Measurements from ENCODE around the gene PPP1R12A.

The PPP1R12A gene

GRCh38 chr12:79763766-79764452 is 171.0 kb downstream of the PPP1R12A start:
- DNase-seq: no peak

- no peak for DNase-seq
Observed at GRCh38 chr12:79761341-79761740, 173.6 kb downstream of the PPP1R12A start.

GRCh38 chr12:79747274-79747673 is 187.6 kb downstream of the PPP1R12A start:
- no peak for DNase-seq

- peak; percentile 25 for DNase-seq
Observed at GRCh38 chr12:79737875-79738718, 196.8 kb downstream of the PPP1R12A start.

GRCh38 chr12:79732638-79733037 is 202.3 kb downstream of the PPP1R12A start:
- no peak for DNase-seq

- no peak for DNase-seq
Observed at GRCh38 chr12:79725987-79726386, 208.9 kb downstream of the PPP1R12A start.
